H1 (cell line): ENCODE measurements around the gene C1orf210. TPM values are rescaled to one million over a fixed set of nuclear protein-coding genes. Genes with fewer than 3 reads are reported as not detected.
A peak's percentile ranks its signal among the peaks of the same experiment; 100 is the strongest.

ENCODE experiments used
- CTCF ChIA-PET: fragments of 300-600 bp; sonication (Branson Sonifier 250); formaldehyde crosslinking; loops from one replicate; lab custom pipeline; 2021; ENCODE audit not compliant: partially characterized antibody; lab: Charles Lee
- POLR2A ChIA-PET: fragments of 300-600 bp; sonication (Branson Sonifier 250); formaldehyde crosslinking; loops from one replicate; lab custom pipeline; 2021; ENCODE audit warnings: inconsistent platforms; ENCODE audit not compliant: partially characterized antibody; lab: Charles Lee
- DNase-seq, 2 experiments: peaks; one replicate each; pipeline versions ENCODE4 v3.0.0 to v3.0.0-alpha.2; 2010 to 2022; ENCODE audit warnings: low spot score in 2 of 2, low read depth in 1 of 2, mixed read lengths in 1 of 2
- FAIRE-seq: peaks from 2 replicates; lab custom pipeline; 2011; peaks lifted over from hg19 to GRCh38; lab: Jason Lieb, UNC
- H2AFZ ChIP-seq: 2 replicates; pipeline ENCODE4 v1.8.1; 2012; ENCODE audit warnings: low read length, inconsistent platforms
- H2AK5ac ChIP-seq: 2 replicates; pipeline ENCODE4 v1.6.1; 2013; ENCODE audit warnings: low read depth, low read length
- H2BK120ac ChIP-seq: replicated peaks from 2 replicates; pipeline ENCODE3; 2013; ENCODE audit warnings: low read depth, low read length, inconsistent platforms
- H2BK12ac ChIP-seq: 2 replicates; pipeline ENCODE4 v1.6.1; 2013; ENCODE audit warnings: low read depth, low read length
- H2BK15ac ChIP-seq: 2 replicates; pipeline ENCODE4 v1.6.1; 2013; ENCODE audit warnings: low read length
- H2BK20ac ChIP-seq: 2 replicates; pipeline ENCODE4 v1.6.1; 2013; ENCODE audit warnings: low read length
- H2BK5ac ChIP-seq: 2 replicates; pipeline ENCODE4 v1.6.1; 2013; ENCODE audit warnings: low read depth, low read length
- H3K14ac ChIP-seq: 2 replicates; pipeline ENCODE4 v1.6.1; 2013; ENCODE audit warnings: inconsistent platforms; ENCODE audit not compliant: insufficient read length
- H3K18ac ChIP-seq: 2 replicates; pipeline ENCODE4 v1.6.1; 2013; ENCODE audit warnings: low read length; ENCODE audit errors: extremely low read depth
- H3K23ac ChIP-seq: 2 replicates; pipeline ENCODE4 v1.6.1; 2013; ENCODE audit warnings: inconsistent platforms; ENCODE audit not compliant: insufficient read length
- H3K23me2 ChIP-seq: 2 replicates; pipeline ENCODE4 v1.6.1; 2013; ENCODE audit warnings: low read depth, low read length
- H3K27ac ChIP-seq: 2 replicates; pipeline ENCODE4 v1.6.1; 2011; ENCODE audit warnings: low read depth, low read length, inconsistent platforms
- H3K27me3 ChIP-seq, 4 experiments: replicated peaks in 1 of 4; 1 replicate in 1 of 4; 2 replicates in 3 of 4; pipeline versions ENCODE4 v1.6.1 to v1.8.1; 2011 to 2013; ENCODE audit warnings: low read length in 3 of 4, mild to moderate bottlenecking in 3 of 4, inconsistent platforms in 2 of 4, mixed read lengths in 2 of 4, moderate library complexity in 1 of 4; ENCODE audit not compliant: control insufficient read depth in 3 of 4, insufficient read depth in 3 of 4; ENCODE audit errors: extremely low read depth in 1 of 4
- H3K36me3 ChIP-seq, 4 experiments: 2 replicates each; pipeline versions ENCODE4 v1.6.1 to v1.8.1; 2011 to 2013; ENCODE audit warnings: mild to moderate bottlenecking in 4 of 4, low read length in 3 of 4, moderate library complexity in 2 of 4, control low read depth in 1 of 4, inconsistent platforms in 1 of 4; ENCODE audit not compliant: insufficient read depth in 4 of 4, control insufficient read depth in 2 of 4
- H3K4ac ChIP-seq: replicated peaks from 2 replicates; pipeline ENCODE3; 2013; ENCODE audit warnings: low read length, low read depth, mixed read lengths, inconsistent platforms; ENCODE audit not compliant: insufficient read length
- H3K4me1 ChIP-seq, 4 experiments: replicated peaks in 1 of 4; 1 replicate in 1 of 4; 2 replicates in 3 of 4; pipeline versions ENCODE4 v1.6.1 to v1.8.1; 2011 to 2013; ENCODE audit warnings: low read length in 3 of 4, inconsistent platforms in 2 of 4, mixed read lengths in 1 of 4; ENCODE audit not compliant: insufficient read depth in 4 of 4, control insufficient read depth in 3 of 4
- H3K4me2 ChIP-seq, 2 experiments: 2 replicates each; pipeline versions ENCODE4 v1.6.1 to v1.8.1; 2011 to 2013; ENCODE audit warnings: low read depth in 2 of 2, low read length in 2 of 2, control low read depth in 1 of 2, inconsistent platforms in 1 of 2, mild to moderate bottlenecking in 1 of 2; ENCODE audit not compliant: insufficient read depth in 1 of 2
- H3K4me3 ChIP-seq, 4 experiments: fragments of 200-600, 300-600 bp in 1 of 4; sonication (generic), shearing (Covaris generic), sonication (Bioruptor Twin) in 1 of 4; 2 replicates each; pipeline versions ENCODE4 v1.5.1 to v1.8.1; 2011 to 2016; ENCODE audit warnings: low read length in 4 of 4, low read depth in 3 of 4, control low read depth in 2 of 4, inconsistent platforms in 2 of 4, mild to moderate bottlenecking in 2 of 4, mixed read lengths in 1 of 4, moderate library complexity in 1 of 4; ENCODE audit not compliant: insufficient read depth in 2 of 4; ENCODE audit errors: extremely low read depth in 1 of 4
- H3K56ac ChIP-seq: replicated peaks from 2 replicates; pipeline ENCODE3; 2013; ENCODE audit warnings: low read depth, mild to moderate bottlenecking, mixed read lengths, low read length, inconsistent platforms; ENCODE audit not compliant: insufficient read length
- H3K79me1 ChIP-seq: 2 replicates; pipeline ENCODE4 v1.6.1; 2013; ENCODE audit warnings: low read depth, low read length, control low read depth
- H3K79me2 ChIP-seq, 2 experiments: 2 replicates each; pipeline versions ENCODE4 v1.6.1 to v1.8.1; 2012 to 2013; ENCODE audit warnings: low read length in 2 of 2, mild to moderate bottlenecking in 2 of 2, inconsistent platforms in 1 of 2; ENCODE audit not compliant: insufficient read depth in 2 of 2, control insufficient read depth in 1 of 2
- H3K9ac ChIP-seq, 4 experiments: replicated peaks in 1 of 4; 1 replicate in 1 of 4; 2 replicates in 3 of 4; pipeline versions ENCODE4 v1.6.1 to v1.8.1; 2011 to 2013; ENCODE audit warnings: low read depth in 3 of 4, low read length in 3 of 4, control low read depth in 2 of 4, mild to moderate bottlenecking in 2 of 4, moderate library complexity in 2 of 4, inconsistent platforms in 1 of 4; ENCODE audit errors: extremely low read depth in 1 of 4
- H3K9me3 ChIP-seq, 2 experiments: 2 replicates each; pipeline versions ENCODE4 v1.6.1 to v1.8.1; 2012 to 2013; ENCODE audit warnings: mild to moderate bottlenecking in 2 of 2, moderate library complexity in 2 of 2, control low read depth in 1 of 2, inconsistent platforms in 1 of 2, low read depth in 1 of 2, low read length in 1 of 2, mixed read lengths in 1 of 2; ENCODE audit not compliant: insufficient read depth in 2 of 2
- H4K20me1 ChIP-seq, 2 experiments: replicated peaks in 1 of 2; 2 replicates each; pipeline versions ENCODE3 to v1.8.1; 2011 to 2013; ENCODE audit warnings: inconsistent platforms in 2 of 2, low read length in 2 of 2, mild to moderate bottlenecking in 1 of 2; ENCODE audit not compliant: insufficient read depth in 2 of 2, control insufficient read depth in 1 of 2
- H4K5ac ChIP-seq: 2 replicates; pipeline ENCODE4 v1.6.1; 2013; ENCODE audit warnings: low read length, low read depth, mixed read lengths, inconsistent platforms; ENCODE audit not compliant: insufficient read length
- H4K8ac ChIP-seq: 2 replicates; pipeline ENCODE4 v1.8.0; 2013; ENCODE audit warnings: mild to moderate bottlenecking, moderate library complexity, low read length, inconsistent platforms; ENCODE audit not compliant: insufficient read depth; ENCODE audit errors: extremely low read depth
- H4K91ac ChIP-seq: replicated peaks from 2 replicates; pipeline ENCODE3; 2013; ENCODE audit warnings: low read length, mixed read lengths, inconsistent platforms; ENCODE audit not compliant: insufficient read length
- WGBS, 2 experiments: shearing (Covaris generic) in 1 of 2; methylation state at CpG; one replicate each; pipeline versions ENCODE4 v1.1.6 to v1.1.7; 2013 to 2015; ENCODE audit warnings: low lambda C conversion rate in 2 of 2, mixed read lengths in 2 of 2, inconsistent platforms in 1 of 2, low coverage in 1 of 2, missing lambda C conversion rate in 1 of 2; ENCODE audit not compliant: insufficient replicate concordance in 2 of 2, insufficient coverage in 1 of 2, insufficient read length in 1 of 2; ENCODE audit errors: extremely low coverage in 1 of 2, missing lambda C conversion rate in 1 of 2; 5-methylcytosine and 5-hydroxymethylcytosine counted together
- polyA plus RNA-seq, 7 experiments: library from polyadenylated mRNA; depleted of rRNA in 3 of 7; stranded (reverse) in 5 of 7; unstranded in 2 of 7; fragments of >200 nt in 5 of 7; fragments of 200-250 nt in 2 of 7; gene quantifications; 1 replicate in 5 of 7; 2 replicates in 1 of 7; 4 replicates in 1 of 7; pipeline versions ENCODE4 v1.2.1 to v1.2.3, GENCODE V29; 2011 to 2013; ENCODE audit warnings: missing spikeins in 2 of 7, mixed read lengths in 2 of 7
- total RNA-seq: library from RNA; stranded (reverse); fragmentation: NEBNext Ultra II Directional; extraction: Animal tissue kit (Norgen Biotek cat#: 25700); gene quantifications from 2 replicates; pipeline ENCODE4 v1.2.1, GENCODE V29; 2021

Gene C1orf210
- total and polyA plus RNA-seq, 2 of the 8 experiments (the other 6 are each of a cell fraction or from before 2014, with no cell fraction given) = 12.0 to 27.9 TPM

DNA sequence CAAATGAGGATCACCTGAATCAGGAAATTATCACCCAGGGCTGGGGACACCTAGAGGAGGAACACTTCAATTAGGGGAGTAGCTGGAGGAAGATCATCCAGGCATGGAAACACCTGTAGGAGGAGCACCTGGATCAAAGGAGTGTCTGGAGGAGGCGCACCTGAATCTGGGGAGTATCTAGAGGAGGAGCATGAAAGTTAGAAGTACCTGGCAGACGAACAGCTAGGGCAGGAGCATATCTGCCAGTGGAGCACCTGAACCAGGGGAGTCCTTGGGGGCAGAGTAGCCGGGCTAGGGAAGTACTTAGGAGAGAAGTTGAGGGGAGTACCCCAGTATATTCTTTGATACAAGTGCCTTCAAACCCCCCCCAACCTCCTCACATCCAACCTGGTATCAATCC, 1.3 kb downstream of the C1orf210 start:
- H3K4me2 ChIP-seq = peak overlapping the region in 1 of 2 experiments; percentile 99; a peak in 1 of 4 replicates
- CTCF ChIA-PET = interaction anchor here (0.6 to 3.8 kb wide), 9 partner anchors 10 to 370 kb away, joined by 3 to 26 read pairs (median 12); no protein-coding TSS in a partner anchor
- FAIRE-seq = no peak

More for the DNA sequence above, 1.3 kb downstream of the C1orf210 start:
- H2BK20ac ChIP-seq = no peak overlapping the region
- H3K23me2 ChIP-seq = peaks cover 3% of the 10 kb centered on the region; the same call in 1 of the 2 replicates
- H3K36me3 ChIP-seq = no peaks in the 10 kb centered on the region
- no peak overlapping the region for H3K4me3 ChIP-seq
- no peak for DNase-seq
- H3K14ac ChIP-seq = no peak overlapping the region
- no peak overlapping the region for H4K91ac ChIP-seq
- H3K27me3 ChIP-seq = no peaks in the 10 kb centered on the region; a peak in 1 of 7 replicates
- no peak overlapping the region for H3K23ac ChIP-seq
- H2BK12ac ChIP-seq = 0 out of 2 replicates have a peak overlapping the region, but pooled peaks have one; percentile 97
- H3K56ac ChIP-seq = no peak overlapping the region
- H3K9me3 ChIP-seq = no peaks in the 10 kb centered on the region
- H3K79me1 ChIP-seq = no peaks in the 10 kb centered on the region; the same call in none of the 2 replicates
- H2BK5ac ChIP-seq = peak overlapping the region; percentile 90; the same call in 1 of the 2 replicates
- WGBS, 2 experiments = 88% methylated on average over 3 of the region's 3 CpGs; no CpG with 5 or more reads in 1 of the 2 experiments
- H3K4me1 ChIP-seq = peaks cover 0 to 15% (median 12%) of the 10 kb centered on the region in 4 experiments; a peak in 6 of 7 replicates
- H3K79me2 ChIP-seq = no peaks in the 10 kb centered on the region
- no peak overlapping the region for H3K18ac ChIP-seq
- peak overlapping the region; percentile 65; the same call in 1 of the 2 replicates for H2AK5ac ChIP-seq
- H4K8ac ChIP-seq = no peak overlapping the region
- no peak overlapping the region for H2BK120ac ChIP-seq
- H3K27ac ChIP-seq = no peak overlapping the region
- POLR2A ChIA-PET = interaction anchor here (2.0 to 4.4 kb wide), 2 partner anchors 13 to 74 kb away, joined by 12 to 31 read pairs; partner anchors contain the start of genes CDC20 and TMEM125
- H4K20me1 ChIP-seq = no peaks in the 10 kb centered on the region
- no peak overlapping the region for H2AFZ ChIP-seq
- H3K4ac ChIP-seq = no peak overlapping the region
- H3K9ac ChIP-seq = no peak overlapping the region
- no peak overlapping the region for H2BK15ac ChIP-seq
- H4K5ac ChIP-seq = no peak overlapping the region
